ENCODE data around the gene FHL1.

FHL1 gene

GRCh38 chrX:136190038-136190713 is 42.8 kb downstream of the FHL1 start:
- no peak for DNase-seq

- no peak for DNase-seq
These were observed 43.8 kb downstream of the FHL1 start for GRCh38 chrX:136191171-136191570.

DNA sequence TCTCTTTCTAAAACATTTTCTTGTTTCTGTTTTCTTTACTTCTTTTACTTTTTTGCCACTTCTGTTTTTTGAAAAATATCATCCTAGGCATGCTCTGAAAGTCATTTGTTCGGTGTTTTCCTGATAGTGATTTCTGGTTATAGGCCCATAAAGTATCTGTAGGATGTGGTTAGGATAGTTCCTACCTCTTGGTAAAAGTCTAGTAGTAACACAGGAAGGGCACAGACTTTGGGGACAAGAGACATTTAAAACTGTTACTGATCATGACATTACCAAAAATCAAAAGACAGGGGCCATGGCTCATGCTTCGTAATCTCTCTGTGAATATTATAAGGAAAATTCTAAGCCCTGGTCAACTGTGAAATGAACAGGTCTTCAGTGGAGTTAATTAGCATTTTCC is 44.8 kb downstream of the FHL1 start:
- DNase-seq: no peak

- no peak for DNase-seq
These were observed 45.6 kb downstream of the FHL1 start for GRCh38 chrX:136192839-136193414.

DNA sequence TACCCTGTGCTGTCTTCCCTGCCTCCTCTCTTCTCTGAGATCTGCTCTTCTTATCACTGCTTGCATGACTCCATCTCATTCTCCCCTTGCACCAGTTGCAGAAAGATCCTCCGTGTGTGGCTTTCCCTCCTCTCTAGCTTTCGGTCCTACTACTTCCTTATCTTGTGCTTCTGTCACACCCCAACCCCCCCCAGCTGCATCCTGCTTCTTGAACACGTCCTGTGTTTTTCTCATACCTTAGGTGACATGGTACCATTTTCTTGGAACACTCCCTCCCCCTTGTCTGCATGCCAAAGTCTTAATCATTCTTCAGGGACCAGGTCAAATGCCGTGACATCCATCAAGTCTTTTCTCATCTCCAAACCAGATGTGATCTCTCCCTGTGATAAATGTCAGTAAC is 46.4 kb downstream of the FHL1 start:
- no peak for DNase-seq

- DNase-seq: no peak
These were observed 47.2 kb downstream of the FHL1 start for GRCh38 chrX:136194536-136194935.

DNA sequence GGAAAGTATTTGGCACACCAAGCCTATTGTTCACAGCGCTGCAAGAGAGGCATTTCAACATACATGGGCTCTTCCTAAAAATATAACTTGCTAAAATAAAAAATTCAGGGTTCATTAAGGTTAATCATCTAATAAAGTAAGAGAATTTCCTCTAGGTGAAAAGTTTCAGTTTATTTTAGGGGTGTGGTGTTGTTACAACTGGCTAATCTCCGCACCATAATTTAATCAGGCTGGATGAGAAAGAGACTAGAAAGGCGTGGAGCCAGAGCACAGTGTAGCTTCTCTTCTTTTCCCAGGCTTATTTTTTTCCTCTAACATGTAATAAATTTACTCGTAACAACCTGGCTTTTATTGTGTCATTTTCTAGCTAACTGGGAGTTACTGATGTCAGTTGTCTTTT is 47.9 kb downstream of the FHL1 start:
- DNase-seq: no peak

- DNase-seq: no peak
These were observed 49.4 kb downstream of the FHL1 start for GRCh38 chrX:136196691-136197155.

DNA sequence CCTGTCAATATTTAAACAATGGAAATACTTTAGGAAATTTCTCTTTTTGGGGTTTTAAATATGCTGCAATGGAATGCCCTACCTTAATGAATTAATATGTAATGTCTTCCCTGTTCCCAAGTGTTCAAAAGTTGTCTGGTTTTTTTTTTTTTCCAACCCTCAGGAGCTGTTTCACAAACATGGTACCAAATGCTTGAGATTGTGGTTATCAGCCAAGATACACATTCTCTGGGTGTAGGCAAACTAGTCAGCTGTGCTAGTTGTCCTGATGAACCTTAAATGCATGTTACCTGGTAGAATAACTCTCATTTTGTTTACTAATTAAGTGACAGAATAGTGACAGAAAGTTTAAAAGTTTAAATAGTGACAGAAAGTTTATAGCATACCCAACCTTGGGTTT is 50.7 kb downstream of the FHL1 start:
- no peak for DNase-seq

GRCh38 chrX:136198678-136199243 is 51.4 kb downstream of the FHL1 start:
- no peak for DNase-seq

- DNase-seq: no peak
These were observed 52.0 kb downstream of the FHL1 start for GRCh38 chrX:136199365-136199764.

DNA sequence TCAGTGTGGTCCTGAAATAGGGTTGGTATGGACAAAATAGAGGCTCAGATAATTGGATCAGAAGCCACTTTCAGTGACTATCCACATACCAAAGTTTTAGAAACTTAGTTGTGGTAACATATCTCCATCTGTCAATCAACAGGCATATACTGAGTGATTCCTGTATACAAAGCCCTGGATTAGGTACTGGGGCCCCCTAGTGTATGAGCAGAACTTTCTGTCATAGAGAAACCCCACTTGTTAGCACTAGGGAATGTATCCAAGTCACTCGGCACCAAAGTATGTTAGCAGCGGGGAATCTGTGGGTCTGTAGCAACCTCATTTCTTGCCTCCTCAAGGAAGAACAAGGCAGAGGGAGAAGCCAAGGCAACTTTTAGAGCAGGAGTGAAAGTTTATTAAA is 53.1 kb downstream of the FHL1 start:
- DNase-seq: peak in 1 of 2 donors; percentile 33

DNA sequence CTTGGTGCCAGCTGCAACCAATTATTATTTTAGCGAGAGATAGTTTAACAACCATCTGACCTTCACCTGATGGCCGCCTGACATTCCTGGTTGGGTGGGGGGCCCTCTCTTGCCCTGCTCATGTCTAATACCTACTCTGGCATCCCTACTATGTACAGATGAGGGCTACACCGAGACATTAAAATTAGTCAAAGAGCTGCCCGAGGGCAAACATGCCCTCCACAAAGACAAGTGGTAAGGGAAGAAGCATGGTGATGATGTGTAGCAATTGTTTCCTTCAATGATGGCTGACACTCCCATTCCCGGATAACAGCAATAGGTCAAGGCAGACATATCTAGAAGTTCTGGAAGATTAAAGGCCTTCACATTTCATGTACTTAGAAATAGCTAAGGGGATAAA is 54.3 kb downstream of the FHL1 start:
- DNase-seq: no peak

GRCh38 chrX:136202889-136203288 is 55.6 kb downstream of the FHL1 start:
- DNase-seq: no peak

GRCh38 chrX:136203438-136203837 is 56.1 kb downstream of the FHL1 start:
- peak in 1 of 2 donors; percentile 5 for DNase-seq

GRCh38 chrX:136203951-136204350 is 56.6 kb downstream of the FHL1 start:
- no peak for DNase-seq

- DNase-seq: peak; percentile 46 to 53
These were observed 57.2 kb downstream of the FHL1 start for GRCh38 chrX:136204571-136204970.

- DNase-seq: no peak
These were observed 58.6 kb downstream of the FHL1 start for GRCh38 chrX:136205882-136206380.

- DNase-seq: no peak
These were observed 59.6 kb downstream of the FHL1 start for GRCh38 chrX:136206916-136207315.

DNA sequence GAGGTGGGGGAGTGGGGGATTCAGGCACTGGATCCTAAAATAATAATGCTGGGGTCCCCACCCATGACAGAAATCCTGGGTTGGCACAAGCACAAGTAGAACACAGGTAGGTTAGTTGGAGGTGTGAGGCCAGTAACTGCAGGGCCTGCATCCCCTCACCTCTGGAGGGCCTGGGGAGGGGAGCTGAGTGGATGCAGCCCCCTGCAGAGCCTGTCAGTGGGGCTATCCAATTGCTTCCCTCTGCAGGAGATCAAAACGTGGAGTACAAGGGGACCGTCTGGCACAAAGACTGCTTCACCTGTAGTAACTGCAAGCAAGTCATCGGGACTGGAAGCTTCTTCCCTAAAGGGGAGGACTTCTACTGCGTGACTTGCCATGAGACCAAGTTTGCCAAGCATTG is 60.2 kb downstream of the FHL1 start:
- DNase-seq: no peak

GRCh38 chrX:136209016-136209738 is 61.8 kb downstream of the FHL1 start:
- DNase-seq: peak; percentile 31 to 52

- no peak for DNase-seq
These were observed 62.4 kb downstream of the FHL1 start for GRCh38 chrX:136209751-136210150.

- DNase-seq: peak in 1 of 2 donors; percentile 25
These were observed 62.9 kb downstream of the FHL1 start for GRCh38 chrX:136210243-136210642.

GRCh38 chrX:136210806-136211205 is 63.5 kb downstream of the FHL1 start:
- DNase-seq: no peak

All from CD4-positive, alpha-beta T cell treated with Interleukin-1 beta for 1 hour (primary cell).